HepG2 (cell line): ENCODE measurements around the gene PSEN2. TPM values are rescaled to one million over a fixed set of nuclear protein-coding genes. Genes with fewer than 3 reads are reported as not detected.

ENCODE experiments used
- ARNT ChIP-seq: fragments of 450-650 bp; IDR thresholded peaks from 2 replicates; pipeline ENCODE4 v1.6.1; 2017
- BORCS8-MEF2B ChIP-seq: sonication (generic); formaldehyde crosslinking; IDR thresholded peaks from 2 replicates; pipeline ENCODE4 v1.8.0; 2022; ENCODE audit warnings: mild to moderate bottlenecking, missing genetic modification reagents
- BRCA1 ChIP-seq: sonication (generic); formaldehyde crosslinking; IDR thresholded peaks from 2 replicates; pipeline ENCODE4 v1.4.0; 2020; ENCODE audit warnings: missing genetic modification reagents
- HNRNPH1 ChIP-seq: fragments of 200-400 bp; formaldehyde crosslinking; optimal IDR thresholded peaks from 2 replicates; pipeline ENCODE3; 2017; ENCODE audit warnings: mild to moderate bottlenecking, low read depth, low read length
- JARID2 ChIP-seq: sonication (generic); formaldehyde crosslinking; IDR thresholded peaks from 2 replicates; pipeline ENCODE4 v1.8.1; 2023; ENCODE audit warnings: missing genetic modification reagents, inconsistent platforms; ENCODE audit not compliant: insufficient replicate concordance
- KDM1A ChIP-seq: IDR thresholded peaks from 2 replicates; pipeline ENCODE4 v1.6.1; 2016; ENCODE audit warnings: missing compliant biosample characterization
- NFYC ChIP-seq: IDR thresholded peaks from 2 replicates; pipeline ENCODE4 v1.6.1; 2016; ENCODE audit warnings: missing genetic modification reagents, missing compliant biosample characterization
- PPARG ChIP-seq: conservative IDR thresholded peaks from 2 replicates; pipeline ENCODE4 v1.6.1; 2016; ENCODE audit warnings: missing biosample characterization, missing genetic modification reagents
- RFXANK ChIP-seq: IDR thresholded peaks from 2 replicates; pipeline ENCODE4 v1.6.1; 2016
- SKI ChIP-seq: fragments of 450-650 bp; IDR thresholded peaks from one replicate; pipeline ENCODE4 v1.6.1; 2018; ENCODE audit warnings: mild to moderate bottlenecking; ENCODE audit not compliant: partially characterized antibody
- SNAI1 ChIP-seq: sonication (generic); formaldehyde crosslinking; IDR thresholded peaks from 2 replicates; pipeline ENCODE4 v1.5.0; 2020; ENCODE audit warnings: mild to moderate bottlenecking, missing genetic modification reagents, borderline replicate concordance
- ZFP90 ChIP-seq: sonication (generic); formaldehyde crosslinking; IDR thresholded peaks from 2 replicates; pipeline ENCODE4 v1.8.0; 2022; ENCODE audit warnings: missing genetic modification reagents, mild to moderate bottlenecking, inconsistent platforms, borderline replicate concordance
- polyA plus RNA-seq, 8 experiments: library from polyadenylated mRNA; depleted of rRNA in 3 of 8; stranded (reverse) in 7 of 8; unstranded in 1 of 8; fragments of >200 nt; fragmentation: Illumina TruSeq in 4 of 8; extraction: Trizol in 4 of 8; gene quantifications; 2 replicates each; pipeline versions ENCODE4 v1.2.1 to v1.2.3, GENCODE V29; 2011 to 2016; ENCODE audit warnings: low read depth in 4 of 8, missing spikeins in 1 of 8, mixed read lengths in 1 of 8; ENCODE audit not compliant: insufficient read depth in 1 of 8
- total RNA-seq, 5 experiments: library from RNA; depleted of rRNA; stranded (reverse); fragments of >200 nt; fragmentation: Illumina TruSeq; extraction: Trizol; gene quantifications; 2 replicates each; pipeline ENCODE4 v1.2.3, GENCODE V29; 2016; ENCODE audit warnings: low read depth in 1 of 5
- TF ChIP-seq, protein P1 (sequence below): sonication (generic); formaldehyde crosslinking; IDR thresholded peaks from 2 replicates; pipeline ENCODE4 v1.4.0; 2020; ENCODE audit warnings: missing genetic modification reagents
- TF ChIP-seq, protein P2 (sequence below): IDR thresholded peaks from 2 replicates; pipeline ENCODE4 v1.6.1; 2016
- TF ChIP-seq, protein P3 (sequence below): sonication (generic); formaldehyde crosslinking; IDR thresholded peaks from 2 replicates; pipeline ENCODE4 v1.5.0; 2020; ENCODE audit warnings: missing genetic modification reagents, mild to moderate bottlenecking, borderline replicate concordance
- TF ChIP-seq, protein P4 (sequence below): sonication (generic); formaldehyde crosslinking; IDR thresholded peaks from 2 replicates; pipeline ENCODE4 v1.5.0; 2020; ENCODE audit warnings: mild to moderate bottlenecking, missing genetic modification reagents
- TF ChIP-seq, protein P5 (sequence below): sonication (generic); formaldehyde crosslinking; IDR thresholded peaks from 2 replicates; pipeline ENCODE4 v1.4.0; 2020; ENCODE audit warnings: low read depth, mild to moderate bottlenecking, missing genetic modification reagents

PSEN2 gene
- total and polyA plus RNA-seq, 2 of the 13 experiments (the other 11 are each of a cell fraction or from before 2014, with no cell fraction given), result 5.9 to 13.1 TPM

DNA sequence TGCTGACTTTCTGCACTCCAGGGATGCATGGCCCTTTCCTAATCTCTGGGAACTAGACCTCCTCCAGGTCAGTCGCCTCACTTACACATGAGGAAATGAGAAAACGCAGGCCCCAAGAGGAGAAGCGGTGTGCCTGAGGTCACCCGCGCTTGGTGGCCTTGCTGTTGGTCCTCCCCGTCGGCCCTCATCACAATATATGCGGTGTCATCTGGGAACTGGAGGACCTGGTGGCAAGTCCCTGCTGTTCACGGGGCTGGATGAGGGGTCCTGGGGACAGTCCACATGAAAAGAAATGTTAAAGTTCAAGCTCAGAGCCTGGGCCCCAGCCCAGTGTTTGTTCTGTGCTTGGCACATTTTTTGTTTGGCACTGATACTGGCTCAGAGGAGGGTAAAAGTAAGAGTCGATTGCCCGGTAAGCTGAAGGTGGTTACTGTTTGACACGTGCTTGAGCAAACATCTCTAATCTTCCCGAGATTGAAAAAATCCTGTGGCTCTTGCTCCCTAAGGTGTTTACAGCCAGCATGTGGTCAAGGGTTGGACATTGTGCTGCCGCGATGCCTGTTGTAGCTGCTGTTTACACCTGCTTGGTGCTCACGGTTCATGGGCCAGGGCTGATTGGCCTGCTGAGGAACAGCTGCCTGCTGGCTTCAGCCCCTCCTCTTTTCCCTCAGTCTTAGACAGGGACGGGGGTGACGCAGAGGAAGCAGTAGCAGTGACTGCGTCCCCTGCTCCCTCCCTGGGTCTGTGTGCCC is 74.9 kb downstream of the PSEN2 start (continued):
- TF ChIP-seq, protein P1, sequence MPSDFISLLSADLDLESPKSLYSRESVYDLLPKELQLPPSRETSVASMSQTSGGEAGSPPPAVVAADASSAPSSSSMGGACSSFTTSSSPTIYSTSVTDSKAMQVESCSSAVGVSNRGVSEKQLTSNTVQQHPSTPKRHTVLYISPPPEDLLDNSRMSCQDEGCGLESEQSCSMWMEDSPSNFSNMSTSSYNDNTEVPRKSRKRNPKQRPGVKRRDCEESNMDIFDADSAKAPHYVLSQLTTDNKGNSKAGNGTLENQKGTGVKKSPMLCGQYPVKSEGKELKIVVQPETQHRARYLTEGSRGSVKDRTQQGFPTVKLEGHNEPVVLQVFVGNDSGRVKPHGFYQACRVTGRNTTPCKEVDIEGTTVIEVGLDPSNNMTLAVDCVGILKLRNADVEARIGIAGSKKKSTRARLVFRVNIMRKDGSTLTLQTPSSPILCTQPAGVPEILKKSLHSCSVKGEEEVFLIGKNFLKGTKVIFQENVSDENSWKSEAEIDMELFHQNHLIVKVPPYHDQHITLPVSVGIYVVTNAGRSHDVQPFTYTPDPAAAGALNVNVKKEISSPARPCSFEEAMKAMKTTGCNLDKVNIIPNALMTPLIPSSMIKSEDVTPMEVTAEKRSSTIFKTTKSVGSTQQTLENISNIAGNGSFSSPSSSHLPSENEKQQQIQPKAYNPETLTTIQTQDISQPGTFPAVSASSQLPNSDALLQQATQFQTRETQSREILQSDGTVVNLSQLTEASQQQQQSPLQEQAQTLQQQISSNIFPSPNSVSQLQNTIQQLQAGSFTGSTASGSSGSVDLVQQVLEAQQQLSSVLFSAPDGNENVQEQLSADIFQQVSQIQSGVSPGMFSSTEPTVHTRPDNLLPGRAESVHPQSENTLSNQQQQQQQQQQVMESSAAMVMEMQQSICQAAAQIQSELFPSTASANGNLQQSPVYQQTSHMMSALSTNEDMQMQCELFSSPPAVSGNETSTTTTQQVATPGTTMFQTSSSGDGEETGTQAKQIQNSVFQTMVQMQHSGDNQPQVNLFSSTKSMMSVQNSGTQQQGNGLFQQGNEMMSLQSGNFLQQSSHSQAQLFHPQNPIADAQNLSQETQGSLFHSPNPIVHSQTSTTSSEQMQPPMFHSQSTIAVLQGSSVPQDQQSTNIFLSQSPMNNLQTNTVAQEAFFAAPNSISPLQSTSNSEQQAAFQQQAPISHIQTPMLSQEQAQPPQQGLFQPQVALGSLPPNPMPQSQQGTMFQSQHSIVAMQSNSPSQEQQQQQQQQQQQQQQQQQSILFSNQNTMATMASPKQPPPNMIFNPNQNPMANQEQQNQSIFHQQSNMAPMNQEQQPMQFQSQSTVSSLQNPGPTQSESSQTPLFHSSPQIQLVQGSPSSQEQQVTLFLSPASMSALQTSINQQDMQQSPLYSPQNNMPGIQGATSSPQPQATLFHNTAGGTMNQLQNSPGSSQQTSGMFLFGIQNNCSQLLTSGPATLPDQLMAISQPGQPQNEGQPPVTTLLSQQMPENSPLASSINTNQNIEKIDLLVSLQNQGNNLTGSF (CRISPR knock-in tag), result no peak; the same call in none of the 2 replicates
- TF ChIP-seq JARID2 (CRISPR knock-in tag), result no peak
- TF ChIP-seq BRCA1, result no peak
- TF ChIP-seq SNAI1 (CRISPR knock-in tag), result no peak
- TF ChIP-seq NFYC, result peak; percentile 68
- TF ChIP-seq, protein P2, sequence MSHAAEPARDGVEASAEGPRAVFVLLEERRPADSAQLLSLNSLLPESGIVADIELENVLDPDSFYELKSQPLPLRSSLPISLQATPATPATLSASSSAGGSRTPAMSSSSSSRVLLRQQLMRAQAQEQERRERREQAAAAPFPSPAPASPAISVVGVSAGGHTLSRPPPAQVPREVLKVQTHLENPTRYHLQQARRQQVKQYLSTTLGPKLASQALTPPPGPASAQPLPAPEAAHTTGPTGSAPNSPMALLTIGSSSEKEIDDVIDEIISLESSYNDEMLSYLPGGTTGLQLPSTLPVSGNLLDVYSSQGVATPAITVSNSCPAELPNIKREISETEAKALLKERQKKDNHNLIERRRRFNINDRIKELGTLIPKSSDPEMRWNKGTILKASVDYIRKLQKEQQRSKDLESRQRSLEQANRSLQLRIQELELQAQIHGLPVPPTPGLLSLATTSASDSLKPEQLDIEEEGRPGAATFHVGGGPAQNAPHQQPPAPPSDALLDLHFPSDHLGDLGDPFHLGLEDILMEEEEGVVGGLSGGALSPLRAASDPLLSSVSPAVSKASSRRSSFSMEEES (CRISPR knock-in tag), result peak; percentile 78
- TF ChIP-seq SKI, result peak; percentile 39
- no peak; the same call in 1 of the 2 replicates for TF ChIP-seq KDM1A (CRISPR knock-in tag)
- TF ChIP-seq RFXANK (CRISPR knock-in tag), result no peak
- peak; percentile 48; the same call in 1 of the 2 replicates for TF ChIP-seq BORCS8-MEF2B (CRISPR knock-in tag)
- TF ChIP-seq, protein P3, sequence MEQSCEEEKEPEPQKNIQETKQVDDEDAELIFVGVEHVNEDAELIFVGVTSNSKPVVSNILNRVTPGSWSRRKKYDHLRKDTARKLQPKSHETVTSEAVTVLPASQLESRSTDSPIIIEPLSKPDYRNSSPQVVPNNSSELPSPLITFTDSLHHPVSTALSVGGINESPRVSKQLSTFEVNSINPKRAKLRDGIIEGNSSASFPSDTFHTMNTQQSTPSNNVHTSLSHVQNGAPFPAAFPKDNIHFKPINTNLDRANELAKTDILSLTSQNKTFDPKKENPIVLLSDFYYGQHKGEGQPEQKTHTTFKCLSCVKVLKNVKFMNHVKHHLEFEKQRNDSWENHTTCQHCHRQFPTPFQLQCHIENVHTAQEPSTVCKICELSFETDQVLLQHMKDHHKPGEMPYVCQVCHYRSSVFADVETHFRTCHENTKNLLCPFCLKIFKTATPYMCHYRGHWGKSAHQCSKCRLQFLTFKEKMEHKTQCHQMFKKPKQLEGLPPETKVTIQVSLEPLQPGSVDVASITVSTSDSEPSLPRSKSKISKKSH (CRISPR knock-in tag), result peak; percentile 62; the same call in 1 of the 2 replicates
- no peak for TF ChIP-seq ZFP90 (CRISPR knock-in tag)
- TF ChIP-seq HNRNPH1, result no peak
- TF ChIP-seq, protein P4, sequence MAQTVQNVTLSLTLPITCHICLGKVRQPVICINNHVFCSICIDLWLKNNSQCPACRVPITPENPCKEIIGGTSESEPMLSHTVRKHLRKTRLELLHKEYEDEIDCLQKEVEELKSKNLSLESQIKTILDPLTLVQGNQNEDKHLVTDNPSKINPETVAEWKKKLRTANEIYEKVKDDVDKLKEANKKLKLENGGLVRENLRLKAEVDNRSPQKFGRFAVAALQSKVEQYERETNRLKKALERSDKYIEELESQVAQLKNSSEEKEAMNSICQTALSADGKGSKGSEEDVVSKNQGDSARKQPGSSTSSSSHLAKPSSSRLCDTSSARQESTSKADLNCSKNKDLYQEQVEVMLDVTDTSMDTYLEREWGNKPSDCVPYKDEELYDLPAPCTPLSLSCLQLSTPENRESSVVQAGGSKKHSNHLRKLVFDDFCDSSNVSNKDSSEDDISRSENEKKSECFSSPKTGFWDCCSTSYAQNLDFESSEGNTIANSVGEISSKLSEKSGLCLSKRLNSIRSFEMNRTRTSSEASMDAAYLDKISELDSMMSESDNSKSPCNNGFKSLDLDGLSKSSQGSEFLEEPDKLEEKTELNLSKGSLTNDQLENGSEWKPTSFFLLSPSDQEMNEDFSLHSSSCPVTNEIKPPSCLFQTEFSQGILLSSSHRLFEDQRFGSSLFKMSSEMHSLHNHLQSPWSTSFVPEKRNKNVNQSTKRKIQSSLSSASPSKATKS, result no peak
- TF ChIP-seq, protein P5, sequence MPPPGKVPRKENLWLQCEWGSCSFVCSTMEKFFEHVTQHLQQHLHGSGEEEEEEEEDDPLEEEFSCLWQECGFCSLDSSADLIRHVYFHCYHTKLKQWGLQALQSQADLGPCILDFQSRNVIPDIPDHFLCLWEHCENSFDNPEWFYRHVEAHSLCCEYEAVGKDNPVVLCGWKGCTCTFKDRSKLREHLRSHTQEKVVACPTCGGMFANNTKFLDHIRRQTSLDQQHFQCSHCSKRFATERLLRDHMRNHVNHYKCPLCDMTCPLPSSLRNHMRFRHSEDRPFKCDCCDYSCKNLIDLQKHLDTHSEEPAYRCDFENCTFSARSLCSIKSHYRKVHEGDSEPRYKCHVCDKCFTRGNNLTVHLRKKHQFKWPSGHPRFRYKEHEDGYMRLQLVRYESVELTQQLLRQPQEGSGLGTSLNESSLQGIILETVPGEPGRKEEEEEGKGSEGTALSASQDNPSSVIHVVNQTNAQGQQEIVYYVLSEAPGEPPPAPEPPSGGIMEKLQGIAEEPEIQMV (CRISPR knock-in tag), result 0 out of 2 replicates have a peak, but pooled peaks have one; percentile 5
- no peak; the same call in 1 of the 2 replicates for TF ChIP-seq PPARG (CRISPR knock-in tag)
- no peak for TF ChIP-seq ARNT
